ENCODE results near the gene PYHIN1. TPM values are rescaled to one million over a fixed set of nuclear protein-coding genes. Genes with fewer than 3 reads are reported as not detected.

Gene PYHIN1
- total RNA-seq, 4 donors from 2014 or later: 1.6 to 32.2 (median 5.3) TPM

GRCh38 chr1:158924677-158925076 lies 6.7 kb upstream of the PYHIN1 start:
- Histone ChIP-seq H3K27me3 (no peaks in the 10 kb centered on the region), H3K4me1 (no peaks in the 10 kb centered on the region), H3K36me3 (no peaks in the 10 kb centered on the region), H3K27ac (no peak overlapping the region), H3K4me3 (no peak overlapping the region), H3K9me3 (peaks cover 0 to 4% (median 0%) of the 10 kb centered on the region in 4 donors)
- DNase-seq: no peak
- no peak for TF ChIP-seq POLR2A (IDR thresholded peaks at IDR 0.05)
- TF ChIP-seq, protein P1, sequence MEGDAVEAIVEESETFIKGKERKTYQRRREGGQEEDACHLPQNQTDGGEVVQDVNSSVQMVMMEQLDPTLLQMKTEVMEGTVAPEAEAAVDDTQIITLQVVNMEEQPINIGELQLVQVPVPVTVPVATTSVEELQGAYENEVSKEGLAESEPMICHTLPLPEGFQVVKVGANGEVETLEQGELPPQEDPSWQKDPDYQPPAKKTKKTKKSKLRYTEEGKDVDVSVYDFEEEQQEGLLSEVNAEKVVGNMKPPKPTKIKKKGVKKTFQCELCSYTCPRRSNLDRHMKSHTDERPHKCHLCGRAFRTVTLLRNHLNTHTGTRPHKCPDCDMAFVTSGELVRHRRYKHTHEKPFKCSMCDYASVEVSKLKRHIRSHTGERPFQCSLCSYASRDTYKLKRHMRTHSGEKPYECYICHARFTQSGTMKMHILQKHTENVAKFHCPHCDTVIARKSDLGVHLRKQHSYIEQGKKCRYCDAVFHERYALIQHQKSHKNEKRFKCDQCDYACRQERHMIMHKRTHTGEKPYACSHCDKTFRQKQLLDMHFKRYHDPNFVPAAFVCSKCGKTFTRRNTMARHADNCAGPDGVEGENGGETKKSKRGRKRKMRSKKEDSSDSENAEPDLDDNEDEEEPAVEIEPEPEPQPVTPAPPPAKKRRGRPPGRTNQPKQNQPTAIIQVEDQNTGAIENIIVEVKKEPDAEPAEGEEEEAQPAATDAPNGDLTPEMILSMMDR (IDR thresholded peaks at IDR 0.05): no peak

GRCh38 chr1:158930504-158930903 lies 848 bp upstream of the PYHIN1 start:
- H3K27ac ChIP-seq: peak overlapping the region; percentile 27 to 72 (median 64)
- H3K4me3 ChIP-seq: no peak overlapping the region
- no peaks in the 10 kb centered on the region for H3K36me3 ChIP-seq
- H3K27me3 ChIP-seq: no peaks in the 10 kb centered on the region
- H3K4me1 ChIP-seq: no peaks in the 10 kb centered on the region
- peak in 2 of 3 donors; percentile 69 to 80 for DNase-seq
- no peaks in the 10 kb centered on the region for H3K9me3 ChIP-seq
- TF ChIP-seq, protein P1 (IDR thresholded peaks at IDR 0.05): no peak
- no peak for TF ChIP-seq POLR2A (IDR thresholded peaks at IDR 0.05)

DNA sequence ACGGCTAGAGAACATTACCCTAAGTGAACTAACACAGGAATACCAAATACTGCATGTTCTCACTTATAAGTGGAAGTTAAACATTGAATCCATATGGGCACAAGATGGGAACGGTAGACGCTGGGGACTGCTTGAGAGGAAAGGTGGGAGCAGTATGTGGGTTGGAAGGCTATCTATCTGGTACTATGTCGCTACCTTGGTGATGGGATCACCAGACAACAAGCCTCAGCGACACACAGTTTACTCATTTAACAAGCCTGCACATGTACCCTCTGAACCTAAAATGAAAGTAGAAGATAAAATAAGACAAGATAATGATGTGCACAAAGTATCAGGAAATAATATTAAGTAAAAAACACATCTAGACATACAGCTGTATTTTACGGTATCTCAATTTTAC lies 819 bp downstream of the PYHIN1 start:
- Histone ChIP-seq H3K4me3 (peak overlapping the region; percentile 24 to 41 (median 37)), H3K4me1 (no peaks in the 10 kb centered on the region), H3K27me3 (no peaks in the 10 kb centered on the region), H3K9me3 (no peaks in the 10 kb centered on the region), H3K36me3 (no peaks in the 10 kb centered on the region), H3K27ac (peak overlapping the region in 3 of 4 donors; percentile 54 to 72 (median 71))
- no peak for DNase-seq
- TF ChIP-seq, protein P1 (IDR thresholded peaks at IDR 0.05): no peak
- TF ChIP-seq POLR2A (IDR thresholded peaks at IDR 0.05): no peak

GRCh38 chr1:158933621-158934020 lies 2.3 kb downstream of the PYHIN1 start:
- H3K27me3 ChIP-seq: no peaks in the 10 kb centered on the region
- TF ChIP-seq, protein P1 (IDR thresholded peaks at IDR 0.05): no peak
- no peak for TF ChIP-seq POLR2A (IDR thresholded peaks at IDR 0.05)
- no peak for DNase-seq

GRCh38 chr1:158939180-158939579 lies 7.8 kb downstream of the PYHIN1 start:
- no peak overlapping the region for H3K4me3 ChIP-seq
- no peak overlapping the region for H3K27ac ChIP-seq
- no peaks in the 10 kb centered on the region for H3K36me3 ChIP-seq
- no peaks in the 10 kb centered on the region for H3K4me1 ChIP-seq
- H3K9me3 ChIP-seq: no peaks in the 10 kb centered on the region
- no peaks in the 10 kb centered on the region for H3K27me3 ChIP-seq
- no peak for TF ChIP-seq POLR2A (IDR thresholded peaks at IDR 0.05)
- TF ChIP-seq, protein P1 (IDR thresholded peaks at IDR 0.05): no peak
- DNase-seq: no peak

More at GRCh38 chr1:158933621-158934020, 2.3 kb downstream of the PYHIN1 start:
- H3K4me1 ChIP-seq: no peaks in the 10 kb centered on the region
- no peak overlapping the region for H3K4me3 ChIP-seq
- H3K27ac ChIP-seq: peak overlapping the region in 1 of 4 donors; percentile 2
- H3K9me3 ChIP-seq: no peaks in the 10 kb centered on the region
- H3K36me3 ChIP-seq: no peaks in the 10 kb centered on the region

DNA sequence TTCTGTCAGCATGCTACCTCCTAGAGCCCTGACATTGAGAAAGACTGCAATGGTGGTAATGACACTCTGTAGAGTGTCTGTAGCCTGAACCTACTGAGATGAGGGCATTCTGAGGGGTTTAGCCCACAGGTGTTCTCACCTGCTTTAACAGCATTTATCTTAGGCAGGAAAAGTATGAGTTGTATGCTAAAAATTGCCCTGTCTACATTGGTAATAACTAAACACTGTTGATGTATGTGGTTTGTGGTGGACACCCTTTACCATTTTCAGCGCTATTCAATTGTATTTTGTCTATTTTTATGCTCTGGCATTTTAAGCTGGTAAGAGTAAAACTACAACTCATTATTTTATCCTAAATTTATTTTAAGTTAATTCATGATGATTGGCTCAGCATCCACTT lies 10.0 kb downstream of the PYHIN1 start:
- Histone ChIP-seq H3K4me3 (no peak overlapping the region), H3K36me3 (no peaks in the 10 kb centered on the region), H3K27ac (no peak overlapping the region), H3K27me3 (no peaks in the 10 kb centered on the region), H3K9me3 (no peaks in the 10 kb centered on the region), H3K4me1 (no peaks in the 10 kb centered on the region)
- DNase-seq: no peak
- TF ChIP-seq, protein P1 (IDR thresholded peaks at IDR 0.05): no peak
- no peak for TF ChIP-seq POLR2A (IDR thresholded peaks at IDR 0.05)

All from Peyer's patch (tissue), 4 donors.